Measurements from ENCODE around the gene PRSS38.

GRCh38 chr1:227793079-227793947, 22.2 kb upstream of the PRSS38 start:
- TF ChIP-seq CTCF (conservative IDR thresholded peaks at IDR 0.05 in 1 of 2, IDR thresholded peaks at IDR 0.05 in 1 of 2; ENCODE audit: low read depth in 1 of 2, low read length in 2 of 2) (no peak), EZH2 (IDR thresholded peaks at IDR 0.05; ENCODE audit: low read length, missing control alignments) (no peak)

Data from fibroblast of lung (primary cell).